Naive thymus-derived CD4-positive, alpha-beta T cell (primary cell): ENCODE data around the gene ZNRF3. TPM values are rescaled to one million over a fixed set of nuclear protein-coding genes. Genes with fewer than 3 reads are reported as not detected.

Source experiments
- ATAC-seq: fragments of 150-1000 bp; cut with Tn5 transposase; 2 replicates; pipeline ENCODE4 v1.10.0; 2021; ENCODE audit warnings: mild to moderate bottlenecking, moderate library complexity
- CTCF ChIA-PET: fragments of 350-600 bp; sonication (Branson Sonifier 250); formaldehyde crosslinking; loops from one replicate; lab custom pipeline; 2021; ENCODE audit warnings: antibody characterized with exemption; lab: Charles Lee
- POLR2A ChIA-PET: fragments of 350-600 bp; sonication (Branson Sonifier 250); formaldehyde crosslinking; loops from one replicate; lab custom pipeline; 2021; ENCODE audit warnings: antibody characterized with exemption, inconsistent platforms; lab: Charles Lee
- DNase-seq, 9 donors: peaks; one replicate each; pipeline versions ENCODE4 v3.0.0 to v3.0.0-alpha.2; 2020 to 2022; ENCODE audit warnings: mixed read lengths in 1 of 9
- H3K27ac ChIP-seq: one replicate; pipeline ENCODE4 v1.7.0; 2013; ENCODE audit warnings: mild to moderate bottlenecking, low read depth, low read length, moderate library complexity
- H3K27me3 ChIP-seq, 2 donors: one replicate each; pipeline ENCODE4 v1.7.0; 2013; ENCODE audit warnings: low read length in 2 of 2, mild to moderate bottlenecking in 2 of 2, moderate library complexity in 2 of 2; ENCODE audit not compliant: control insufficient read depth in 2 of 2, insufficient read depth in 2 of 2
- H3K36me3 ChIP-seq, 3 experiments: 1 replicate in 2 of 3; 2 replicates in 1 of 3; pipeline ENCODE4 v1.7.0; 2013; ENCODE audit warnings: low read length in 3 of 3, mild to moderate bottlenecking in 3 of 3, moderate library complexity in 1 of 3; ENCODE audit not compliant: insufficient read depth in 3 of 3, control insufficient read depth in 2 of 3
- H3K4me1 ChIP-seq, 2 donors: one replicate each; pipeline ENCODE4 v1.7.0; 2013; ENCODE audit warnings: low read length in 2 of 2, mild to moderate bottlenecking in 2 of 2, moderate library complexity in 1 of 2; ENCODE audit not compliant: control insufficient read depth in 2 of 2, insufficient read depth in 2 of 2
- H3K4me3 ChIP-seq: 2 replicates; pipeline ENCODE4 v1.7.0; 2013; ENCODE audit warnings: mild to moderate bottlenecking, low read length
- H3K9me3 ChIP-seq, 3 experiments: 1 replicate in 2 of 3; 2 replicates in 1 of 3; pipeline ENCODE4 v1.7.0; 2013; ENCODE audit warnings: low read length in 3 of 3; ENCODE audit not compliant: control insufficient read depth in 2 of 3
- H3K27ac Mint-ChIP-seq, 9 donors: one replicate each; pipeline ENCODE4 v1.8.0; 2020 to 2022; ENCODE audit warnings: mixed read lengths in 9 of 9, mild to moderate bottlenecking in 8 of 9, moderate library complexity in 5 of 9, inconsistent platforms in 2 of 9
- H3K27me3 Mint-ChIP-seq, 5 donors: one replicate each; pipeline ENCODE4 v1.8.0; 2021 to 2022; ENCODE audit warnings: mixed read lengths in 5 of 5, mild to moderate bottlenecking in 1 of 5
- H3K36me3 Mint-ChIP-seq, 5 donors: one replicate each; pipeline ENCODE4 v1.8.0; 2020 to 2022; ENCODE audit warnings: mixed read lengths in 5 of 5, mild to moderate bottlenecking in 3 of 5, inconsistent platforms in 1 of 5
- H3K4me1 Mint-ChIP-seq, 7 donors: one replicate each; pipeline ENCODE4 v1.8.0; 2020 to 2022; ENCODE audit warnings: mixed read lengths in 7 of 7, mild to moderate bottlenecking in 3 of 7, inconsistent platforms in 1 of 7
- H3K4me3 Mint-ChIP-seq, 10 donors: one replicate each; pipeline ENCODE4 v1.8.0; 2020 to 2022; ENCODE audit warnings: mild to moderate bottlenecking in 10 of 10, mixed read lengths in 10 of 10, moderate library complexity in 6 of 10, inconsistent platforms in 2 of 10
- H3K9me3 Mint-ChIP-seq, 11 donors: one replicate each; pipeline ENCODE4 v1.8.0; 2020 to 2022; ENCODE audit warnings: mixed read lengths in 11 of 11, mild to moderate bottlenecking in 4 of 11, inconsistent platforms in 1 of 11, moderate library complexity in 1 of 11
- intact Hi-C, 2 donors: fragments of 100-400 bp; cut with micrococcal nuclease; formaldehyde crosslinking; loops; one replicate each; pipeline ENCODE4 v1.15.1; 2023
- polyA plus RNA-seq, 2 donors: library from polyadenylated mRNA; unstranded; fragments of 300-500 nt; fragmentation: Illumina TruSeq; gene quantifications; one replicate each; pipeline ENCODE4 v1.2.3, GENCODE V29; 2021
- total RNA-seq, 6 experiments: library from RNA in 5 of 6; stranded (reverse) in 5 of 6; gene quantifications; 1 replicate in 5 of 6; 2 replicates in 1 of 6; pipeline ENCODE4 v1.2.3 and lab custom pipeline; 2021 to 2026

The ZNRF3 gene
- total and polyA plus RNA-seq, 7 experiments from 2014 or later: 0.22 to 0.98 (median 0.63) TPM

DNA sequence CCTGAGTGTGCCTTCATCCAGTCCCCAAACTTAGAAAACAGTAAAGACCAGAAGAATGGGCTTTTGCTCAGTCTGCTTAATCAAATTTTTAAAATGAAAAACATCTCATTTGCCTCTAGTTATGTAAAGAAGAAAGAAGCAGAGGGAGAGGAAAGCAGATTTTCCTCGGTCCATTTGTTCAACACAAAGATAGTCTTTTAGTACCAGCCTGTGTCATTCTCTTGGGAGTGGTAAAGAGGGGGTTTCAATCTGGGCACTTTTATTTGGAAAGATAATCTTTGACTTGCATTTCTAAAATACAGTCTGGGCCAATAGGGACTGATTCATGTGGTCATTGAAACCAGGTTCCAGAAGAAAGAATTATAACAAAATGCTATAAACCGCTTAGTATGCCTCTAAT is 218.9 kb downstream of the ZNRF3 start:
- Histone ChIP-seq H3K27me3 (no peaks in the 10 kb centered on the region), H3K36me3 (no peaks in the 10 kb centered on the region), H3K4me3 (no peak overlapping the region), H3K27ac (no peak overlapping the region), H3K4me1 (no peaks in the 10 kb centered on the region), H3K9me3 (no peaks in the 10 kb centered on the region)
- H3K36me3 Mint-ChIP-seq: no peaks in the 10 kb centered on the region
- H3K27me3 Mint-ChIP-seq: peaks cover 0 to 34% (median 0%) of the 10 kb centered on the region in 5 donors
- intact Hi-C loops: no loop called here
- H3K27ac Mint-ChIP-seq: no peak overlapping the region
- ChIA-PET CTCF (no interaction called here), POLR2A (no interaction called here)
- DNase-seq (no peak), ATAC-seq (no peak)
- H3K4me1 Mint-ChIP-seq: no peaks in the 10 kb centered on the region
- H3K4me3 Mint-ChIP-seq: no peak overlapping the region
- H3K9me3 Mint-ChIP-seq: no peaks in the 10 kb centered on the region

DNA sequence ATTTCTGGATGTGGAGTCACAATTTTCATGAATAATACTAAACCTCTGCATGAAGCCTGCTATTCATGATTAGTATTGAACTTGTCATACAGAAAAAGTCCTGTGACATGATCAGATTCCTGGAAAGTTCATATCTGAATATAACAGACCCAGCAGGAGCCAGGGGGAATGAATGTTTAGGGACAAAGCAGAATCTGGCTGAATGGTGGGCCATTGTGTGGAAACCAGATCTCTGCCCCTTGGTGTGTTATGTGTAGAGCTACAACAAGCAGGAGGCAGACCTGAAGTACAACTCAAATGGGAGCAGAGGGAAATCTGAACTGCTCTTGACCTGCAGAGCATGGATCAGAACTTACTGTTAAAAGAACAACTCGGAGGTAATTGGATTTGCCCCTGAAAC is 219.7 kb downstream of the ZNRF3 start:
- H3K4me3 ChIP-seq: no peak overlapping the region
- POLR2A ChIA-PET: no interaction called here
- Mint-ChIP-seq H3K36me3 (no peaks in the 10 kb centered on the region), H3K27ac (no peak overlapping the region), H3K4me1 (no peaks in the 10 kb centered on the region), H3K9me3 (no peaks in the 10 kb centered on the region), H3K27me3 (peaks cover 0 to 35% (median 0%) of the 10 kb centered on the region in 5 donors), H3K4me3 (no peak overlapping the region)
- intact Hi-C loops: no loop called here
- no peaks in the 10 kb centered on the region for H3K9me3 ChIP-seq
- no peaks in the 10 kb centered on the region for H3K4me1 ChIP-seq
- H3K36me3 ChIP-seq: no peaks in the 10 kb centered on the region
- no peaks in the 10 kb centered on the region for H3K27me3 ChIP-seq
- DNase-seq: no peak
- H3K27ac ChIP-seq: no peak overlapping the region
- no peak for ATAC-seq
- CTCF ChIA-PET: no interaction called here

DNA sequence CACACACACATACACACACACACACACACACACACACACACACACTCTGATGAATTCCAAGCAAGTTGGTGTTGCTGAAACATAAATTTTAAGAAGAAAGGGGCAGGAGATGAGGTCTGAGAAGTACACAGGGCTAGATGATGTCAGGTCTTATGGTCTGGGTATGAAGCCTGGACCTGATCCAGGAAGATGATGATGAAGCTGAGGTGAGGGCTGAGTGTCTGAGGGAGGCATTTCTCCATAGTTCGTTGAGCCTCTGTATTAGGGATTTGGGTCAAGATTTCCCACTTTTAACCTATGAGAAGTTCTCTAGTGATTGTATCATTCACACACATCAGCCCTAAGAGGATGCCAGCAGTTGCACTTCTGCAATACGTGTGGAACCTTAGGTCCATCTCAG is 222.1 kb downstream of the ZNRF3 start:
- Mint-ChIP-seq H3K27ac (no peak overlapping the region), H3K27me3 (peaks cover 2 to 37% (median 12%) of the 10 kb centered on the region in 5 donors), H3K9me3 (no peaks in the 10 kb centered on the region), H3K36me3 (no peaks in the 10 kb centered on the region), H3K4me3 (no peak overlapping the region), H3K4me1 (no peaks in the 10 kb centered on the region)
- CTCF ChIA-PET: no interaction called here
- no peak for DNase-seq
- no peaks in the 10 kb centered on the region for H3K27me3 ChIP-seq
- intact Hi-C loops: no loop called here
- H3K4me3 ChIP-seq: no peak overlapping the region
- POLR2A ChIA-PET: no interaction called here
- H3K27ac ChIP-seq: no peak overlapping the region
- no peaks in the 10 kb centered on the region for H3K4me1 ChIP-seq
- no peak for ATAC-seq
- H3K36me3 ChIP-seq: no peaks in the 10 kb centered on the region
- no peaks in the 10 kb centered on the region for H3K9me3 ChIP-seq

DNA sequence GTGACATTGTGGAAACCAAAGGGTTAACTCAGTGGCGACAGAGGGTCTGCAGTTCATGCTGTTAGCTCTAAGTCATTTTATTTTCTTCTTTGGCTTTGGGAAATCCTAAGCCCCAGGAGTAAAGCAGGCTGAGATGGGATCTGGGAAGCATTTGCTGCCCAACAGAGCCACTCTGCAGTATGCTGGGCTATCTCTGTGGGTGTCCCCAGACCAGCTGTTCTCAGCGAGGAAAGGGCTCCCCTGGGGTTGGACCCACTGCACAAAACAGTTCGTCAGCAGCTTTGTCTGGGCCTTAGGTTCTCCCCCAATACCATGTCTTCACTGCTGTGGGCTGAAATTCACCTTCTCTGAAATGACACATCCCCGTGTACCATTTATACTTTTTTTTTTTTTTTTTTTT is 223.5 kb downstream of the ZNRF3 start:
- H3K27me3 ChIP-seq: no peaks in the 10 kb centered on the region
- no peaks in the 10 kb centered on the region for H3K9me3 Mint-ChIP-seq
- DNase-seq: no peak
- no peak overlapping the region for H3K4me3 ChIP-seq
- H3K4me1 Mint-ChIP-seq: no peaks in the 10 kb centered on the region
- no peak overlapping the region for H3K27ac Mint-ChIP-seq
- no peak for ATAC-seq
- intact Hi-C loops: no loop called here
- peaks cover 6 to 33% (median 12%) of the 10 kb centered on the region in 5 donors for H3K27me3 Mint-ChIP-seq
- CTCF ChIA-PET: no interaction called here
- no peak overlapping the region for H3K4me3 Mint-ChIP-seq
- no peaks in the 10 kb centered on the region for H3K9me3 ChIP-seq
- no peaks in the 10 kb centered on the region for H3K36me3 Mint-ChIP-seq
- POLR2A ChIA-PET: no interaction called here
- no peak overlapping the region for H3K27ac ChIP-seq
- no peaks in the 10 kb centered on the region for H3K4me1 ChIP-seq
- no peaks in the 10 kb centered on the region for H3K36me3 ChIP-seq

Other genes starting within 250 kb of the ZNRF3 start
- 1 to 10 TPM; 2.4 to 8.3 (median 5.1) TPM for gene TTC28, start 203.7 kb upstream of the ZNRF3 start, total RNA-seq
- gene TTC28, start 203.7 kb upstream of the ZNRF3 start, polyA plus RNA-seq: 1 to 10 TPM in 1 of 2 donors, under 1 TPM in 1; 0.50 to 2.1 TPM
- 10 to 100 TPM in 3 of 5 experiments, 1 to 10 TPM in 2; 8.4 to 36.7 (median 10.6) TPM for gene CHEK2, start 141.8 kb upstream of the ZNRF3 start, total RNA-seq
- 10 to 100 TPM in 1 of 2 donors, 1 to 10 TPM in 1; 7.0 to 11.5 TPM for gene CHEK2, start 141.8 kb upstream of the ZNRF3 start, polyA plus RNA-seq
- gene HSCB, start 141.5 kb upstream of the ZNRF3 start, total RNA-seq: 10 to 100 TPM in 1 of 5 experiments, 1 to 10 TPM in 4; 8.2 to 10.9 (median 9.0) TPM
- gene HSCB, start 141.5 kb upstream of the ZNRF3 start, polyA plus RNA-seq: 1 to 10 TPM; 6.7 to 8.7 TPM
- gene CCDC117, start 110.9 kb upstream of the ZNRF3 start, total RNA-seq: 10 to 100 TPM; 13.5 to 33.5 (median 21.2) TPM
- 10 to 100 TPM in 1 of 2 donors, 1 to 10 TPM in 1; 8.7 to 12.6 TPM for gene CCDC117, start 110.9 kb upstream of the ZNRF3 start, polyA plus RNA-seq
- gene XBP1, start 83.0 kb upstream of the ZNRF3 start, total RNA-seq: 100 to 1,000 TPM; 120 to 293 (median 144) TPM
- 100 to 1,000 TPM; 250 to 417 TPM for gene XBP1, start 83.0 kb upstream of the ZNRF3 start, polyA plus RNA-seq
- gene C22orf31, start 178.3 kb downstream of the ZNRF3 start, total RNA-seq: not detected
- gene C22orf31, start 178.3 kb downstream of the ZNRF3 start, polyA plus RNA-seq: not detected
- gene KREMEN1, start 189.5 kb downstream of the ZNRF3 start, total RNA-seq: 1 to 10 TPM in 1 of 5 experiments, not detected in 4; 1.1 TPM
- gene KREMEN1, start 189.5 kb downstream of the ZNRF3 start, polyA plus RNA-seq: not detected